DOHH2 (cell line): ENCODE data around the gene DSCAML1.

Source experiments
- EZH2phosphoT487 ChIP-seq: fragments of 200-600 bp; sonication (generic); IDR thresholded peaks from 2 replicates; pipeline ENCODE4 v1.6.1; 2017; ENCODE audit warnings: borderline replicate concordance, mild to moderate bottlenecking, antibody characterized with exemption, low read length, moderate library complexity, mixed read lengths
- TF ChIP-seq, protein P1 (sequence below): fragments of 200-600 bp; sonication (generic); IDR thresholded peaks from one replicate; pipeline ENCODE4 v1.5.1; 2014; ENCODE audit warnings: antibody characterized with exemption, mild to moderate bottlenecking, low read depth, low read length; ENCODE audit not compliant: poor library complexity, severe bottlenecking

DNA sequence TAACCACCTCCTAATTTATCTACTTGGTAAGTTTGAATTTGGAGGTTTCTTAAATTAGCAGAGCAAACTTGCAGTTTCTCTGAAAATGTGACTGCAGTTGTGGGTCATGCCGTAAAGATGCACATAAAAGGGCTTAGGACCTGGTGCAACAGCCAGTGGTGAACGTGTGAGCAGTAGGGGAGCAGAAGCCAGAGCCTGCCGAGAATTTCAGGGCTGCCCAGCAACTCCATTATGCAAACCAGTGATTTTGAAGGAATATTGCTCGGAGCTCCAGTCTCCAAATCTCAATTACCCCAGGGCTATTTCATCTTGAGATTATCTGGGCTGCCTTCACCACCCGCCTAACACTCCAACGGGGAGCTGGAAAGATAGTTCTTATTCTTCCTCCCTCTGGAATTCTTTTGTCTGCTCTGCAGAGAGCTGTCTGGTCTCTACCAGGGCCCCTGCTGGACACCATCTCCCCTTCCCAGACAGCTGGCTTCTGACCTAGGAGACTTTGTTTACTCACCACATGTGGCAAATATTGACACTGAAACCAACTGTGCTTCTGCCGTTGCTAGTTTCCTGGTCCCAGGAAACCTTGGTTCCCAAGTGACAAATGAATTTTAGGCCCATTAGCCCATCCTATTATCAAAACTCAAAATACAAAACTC is 93.9 kb downstream of the DSCAML1 start:
- TF ChIP-seq, protein P1, sequence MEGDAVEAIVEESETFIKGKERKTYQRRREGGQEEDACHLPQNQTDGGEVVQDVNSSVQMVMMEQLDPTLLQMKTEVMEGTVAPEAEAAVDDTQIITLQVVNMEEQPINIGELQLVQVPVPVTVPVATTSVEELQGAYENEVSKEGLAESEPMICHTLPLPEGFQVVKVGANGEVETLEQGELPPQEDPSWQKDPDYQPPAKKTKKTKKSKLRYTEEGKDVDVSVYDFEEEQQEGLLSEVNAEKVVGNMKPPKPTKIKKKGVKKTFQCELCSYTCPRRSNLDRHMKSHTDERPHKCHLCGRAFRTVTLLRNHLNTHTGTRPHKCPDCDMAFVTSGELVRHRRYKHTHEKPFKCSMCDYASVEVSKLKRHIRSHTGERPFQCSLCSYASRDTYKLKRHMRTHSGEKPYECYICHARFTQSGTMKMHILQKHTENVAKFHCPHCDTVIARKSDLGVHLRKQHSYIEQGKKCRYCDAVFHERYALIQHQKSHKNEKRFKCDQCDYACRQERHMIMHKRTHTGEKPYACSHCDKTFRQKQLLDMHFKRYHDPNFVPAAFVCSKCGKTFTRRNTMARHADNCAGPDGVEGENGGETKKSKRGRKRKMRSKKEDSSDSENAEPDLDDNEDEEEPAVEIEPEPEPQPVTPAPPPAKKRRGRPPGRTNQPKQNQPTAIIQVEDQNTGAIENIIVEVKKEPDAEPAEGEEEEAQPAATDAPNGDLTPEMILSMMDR = no peak
- TF ChIP-seq EZH2phosphoT487 = no peak
